Endothelial cell of umbilical vein (primary cell): ENCODE results near the gene CHRNA10. TPM values are rescaled to one million over a fixed set of nuclear protein-coding genes. Genes with fewer than 3 reads are reported as not detected.

ENCODE experiments used
- BruUV-seq: library from RNA; stranded (reverse); fragments of 400-500 nt; replicated peaks from 2 replicates; lab custom pipeline; 2021; lab: Mats Ljungman, UMichigan
- CTCF ChIA-PET: fragments of 300-600, 350-600 bp; sonication (Branson Sonifier 250); formaldehyde crosslinking; loops from one replicate; lab custom pipeline; 2021; ENCODE audit warnings: antibody characterized with exemption, inconsistent platforms; lab: Charles Lee
- POLR2A ChIA-PET: fragments of 300-600, 350-600 bp; sonication (Branson Sonifier 250); formaldehyde crosslinking; loops from one replicate; lab custom pipeline; 2021; ENCODE audit warnings: antibody characterized with exemption, inconsistent platforms; lab: Charles Lee
- DNase-seq: peaks from one replicate; pipeline ENCODE4 v3.0.0-alpha.2; 2011; ENCODE audit warnings: low read depth, low spot score
- FAIRE-seq: peaks from 2 replicates; lab custom pipeline; 2011; peaks lifted over from hg19 to GRCh38; lab: Jason Lieb, UNC
- H2AFZ ChIP-seq: 2 replicates; pipeline ENCODE4 v1.6.0; 2012; ENCODE audit warnings: low read depth, low read length, control low read depth, inconsistent platforms
- H3K27ac ChIP-seq: 2 replicates; pipeline ENCODE4 v1.5.1; 2011; ENCODE audit warnings: low read depth, mild to moderate bottlenecking, control low read depth, low read length, moderate library complexity; ENCODE audit not compliant: insufficient read depth
- H3K27me3 ChIP-seq, 2 experiments: 2 replicates each; pipeline versions ENCODE4 v1.6.0 to v1.6.1; 2011; ENCODE audit warnings: low read length in 2 of 2, mixed read lengths in 1 of 2; ENCODE audit not compliant: control insufficient read depth in 2 of 2, insufficient read depth in 2 of 2
- H3K36me3 ChIP-seq, 2 experiments: 2 replicates in 1 of 2; 3 replicates in 1 of 2; pipeline ENCODE4 v1.5.1; 2011; ENCODE audit warnings: low read length in 2 of 2, mild to moderate bottlenecking in 1 of 2, moderate library complexity in 1 of 2; ENCODE audit not compliant: control insufficient read depth in 2 of 2, insufficient read depth in 2 of 2; ENCODE audit errors: extremely low read depth in 1 of 2
- H3K4me1 ChIP-seq: 3 replicates; pipeline ENCODE4 v1.5.1; 2011; ENCODE audit warnings: mild to moderate bottlenecking, low read length; ENCODE audit not compliant: control insufficient read depth, insufficient read depth; ENCODE audit errors: extremely low read depth
- H3K4me2 ChIP-seq: 2 replicates; pipeline ENCODE4 v1.6.1; 2011; ENCODE audit warnings: low read length, control low read depth, mixed read lengths; ENCODE audit not compliant: insufficient read depth
- H3K4me3 ChIP-seq, 3 experiments: fragments of 200-600 bp in 1 of 3; sonication (generic), shearing (Covaris generic) in 1 of 3; replicated peaks in 1 of 3; 2 replicates each; pipeline ENCODE4 v1.5.1; 2011 to 2016; ENCODE audit warnings: control low read depth in 3 of 3, low read length in 3 of 3, mild to moderate bottlenecking in 2 of 3, inconsistent platforms in 1 of 3, low read depth in 1 of 3, moderate library complexity in 1 of 3; ENCODE audit not compliant: insufficient read depth in 1 of 3
- H3K79me2 ChIP-seq: 2 replicates; pipeline ENCODE4 v1.6.0; 2012; ENCODE audit warnings: low read length, inconsistent platforms; ENCODE audit not compliant: control insufficient read depth, insufficient read depth
- H3K9ac ChIP-seq: replicated peaks from 2 replicates; pipeline ENCODE3; 2011; ENCODE audit warnings: low read length, control low read depth; ENCODE audit not compliant: insufficient read depth; ENCODE audit errors: extremely low read depth
- H3K9me1 ChIP-seq: replicated peaks from 3 replicates; pipeline ENCODE4 v1.6.0; 2011; ENCODE audit warnings: mild to moderate bottlenecking, low read length; ENCODE audit not compliant: control insufficient read depth, insufficient read depth; ENCODE audit errors: extremely low read depth
- H3K9me3 ChIP-seq: replicated peaks from 2 replicates; pipeline ENCODE4 v1.5.1; 2012; ENCODE audit warnings: low read length, inconsistent platforms; ENCODE audit not compliant: control insufficient read depth, insufficient read depth
- H4K20me1 ChIP-seq: replicated peaks from 2 replicates; pipeline ENCODE3; 2011; ENCODE audit warnings: mild to moderate bottlenecking, low read length; ENCODE audit not compliant: control insufficient read depth, insufficient read depth; ENCODE audit errors: extremely low read depth
- EZH2 ChIP-seq: IDR thresholded peaks from 2 replicates; pipeline ENCODE4 v1.6.1; 2012; ENCODE audit warnings: borderline replicate concordance, low read depth, mild to moderate bottlenecking, moderate library complexity, low read length, inconsistent platforms; ENCODE audit not compliant: severe bottlenecking
- FOS ChIP-seq: IDR thresholded peaks from 2 replicates; pipeline ENCODE4 v1.6.1; 2011; ENCODE audit warnings: mild to moderate bottlenecking, low read length, moderate library complexity, borderline replicate concordance; ENCODE audit not compliant: insufficient read depth
- GATA2 ChIP-seq: IDR thresholded peaks from 2 replicates; pipeline ENCODE4 v1.7.0; 2011; ENCODE audit warnings: low read depth, mild to moderate bottlenecking, moderate library complexity, mixed read lengths, low read length; ENCODE audit not compliant: insufficient read length, insufficient read depth
- JUN ChIP-seq: IDR thresholded peaks from 2 replicates; pipeline ENCODE4 v1.6.1; 2011; ENCODE audit warnings: borderline replicate concordance, low read depth; ENCODE audit not compliant: insufficient read length, insufficient read depth
- MYC ChIP-seq: IDR thresholded peaks from one replicate; pipeline ENCODE4 v1.6.1; 2011; ENCODE audit warnings: mild to moderate bottlenecking, low read depth, low read length
- POLR2A ChIP-seq: IDR thresholded peaks from 2 replicates; pipeline ENCODE4 v1.6.1; 2012; ENCODE audit warnings: low read depth, mild to moderate bottlenecking, control low read depth, low read length
- POLR2AphosphoS5 ChIP-seq: IDR thresholded peaks from 2 replicates; pipeline ENCODE4 v1.6.1; 2012; ENCODE audit warnings: low read depth, mild to moderate bottlenecking, control low read depth, low read length, moderate library complexity; ENCODE audit not compliant: insufficient read depth
- dilution Hi-C: fragments of 300-500 bp; cut with MboI; formaldehyde crosslinking; loops from one replicate; pipeline ENCODE4 v1.15.0; 2019; ENCODE audit warnings: low sequenced_read_pairs; ENCODE audit not compliant: extremely low pct_ligation_motif_present
- intact Hi-C: fragments of 100-400 bp; cut with micrococcal nuclease; formaldehyde crosslinking; loops from one replicate; pipeline ENCODE4 v1.10.0; 2022
- polyA plus RNA-seq, 4 experiments: library from polyadenylated mRNA; depleted of rRNA in 3 of 4; stranded (reverse) in 3 of 4; unstranded in 1 of 4; fragments of >200 nt; gene quantifications; 2 replicates each; pipeline versions ENCODE4 v1.2.1 to v1.2.3, GENCODE V29; 2011 to 2012; ENCODE audit warnings: missing spikeins in 1 of 4
- total RNA-seq: library from RNA; stranded (reverse); gene quantifications from 2 replicates; pipeline ENCODE4 v1.2.3, GENCODE V29; 2021
- TF ChIP-seq, protein P1 (sequence below): IDR thresholded peaks from 2 replicates; pipeline ENCODE4 v1.6.1; 2011; ENCODE audit not compliant: insufficient read depth, insufficient read length
- TF ChIP-seq, protein P2 (sequence below), 2 donors: IDR thresholded peaks; 1 replicate in 1 of 2; 2 replicates in 1 of 2; pipeline ENCODE4 v1.5.1; 2011; ENCODE audit warnings: low read length in 2 of 2, mild to moderate bottlenecking in 2 of 2, moderate library complexity in 2 of 2, control low read depth in 1 of 2, inconsistent platforms in 1 of 2, low read depth in 1 of 2; ENCODE audit not compliant: insufficient read depth in 1 of 2; ENCODE audit errors: extremely low read depth in 1 of 2

CHRNA10 gene
- total and polyA plus RNA-seq, 2 donors (not counting 3 experiments of a cell fraction or from before 2014, with no cell fraction given) = 1.1 to 1.8 TPM

DNA sequence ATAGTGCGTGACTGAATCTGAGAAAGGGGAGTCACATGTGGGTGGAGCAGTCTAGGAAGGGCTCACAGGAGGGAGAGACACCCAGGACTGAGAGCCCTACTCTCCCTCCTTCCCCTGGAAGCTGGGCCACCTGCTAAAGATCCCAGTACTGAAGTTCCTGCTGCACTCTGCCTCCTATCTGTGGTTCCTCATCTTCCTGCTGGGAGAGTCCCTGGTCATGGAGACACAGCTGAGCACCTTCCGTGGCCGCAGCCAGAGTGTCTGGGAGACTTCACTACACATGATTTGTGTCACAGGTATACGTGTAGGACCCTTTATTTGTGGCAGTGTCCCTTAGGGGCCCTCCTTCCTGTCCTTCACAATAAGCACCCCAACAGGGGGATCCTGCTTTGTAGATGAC is 48.7 kb downstream of the CHRNA10 start:
- H3K9ac ChIP-seq = no peak overlapping the region
- H3K36me3 ChIP-seq = no peaks in the 10 kb centered on the region
- ChIA-PET POLR2A (no interaction called here), CTCF (no interaction called here)
- H2AFZ ChIP-seq = no peak overlapping the region
- no peaks in the 10 kb centered on the region for H3K79me2 ChIP-seq
- no peak for FAIRE-seq
- intact Hi-C loops = no loop called here
- H3K9me3 ChIP-seq = no peaks in the 10 kb centered on the region
- no peaks in the 10 kb centered on the region for H3K4me1 ChIP-seq
- H3K9me1 ChIP-seq = no peaks in the 10 kb centered on the region
- no peak for DNase-seq
- H3K4me3 ChIP-seq = no peak overlapping the region
- H3K27ac ChIP-seq = no peak overlapping the region
- H3K4me2 ChIP-seq = no peak overlapping the region
- no TSS peak for BruUV-seq
- no peaks in the 10 kb centered on the region for H4K20me1 ChIP-seq
- TF ChIP-seq, protein P1, sequence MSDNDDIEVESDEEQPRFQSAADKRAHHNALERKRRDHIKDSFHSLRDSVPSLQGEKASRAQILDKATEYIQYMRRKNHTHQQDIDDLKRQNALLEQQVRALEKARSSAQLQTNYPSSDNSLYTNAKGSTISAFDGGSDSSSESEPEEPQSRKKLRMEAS = no peak
- TF ChIP-seq GATA2 (no peak), EZH2 (no peak), POLR2AphosphoS5 (no peak), FOS (no peak), MYC (no peak), POLR2A (no peak), JUN (no peak)
- TF ChIP-seq, protein P2, sequence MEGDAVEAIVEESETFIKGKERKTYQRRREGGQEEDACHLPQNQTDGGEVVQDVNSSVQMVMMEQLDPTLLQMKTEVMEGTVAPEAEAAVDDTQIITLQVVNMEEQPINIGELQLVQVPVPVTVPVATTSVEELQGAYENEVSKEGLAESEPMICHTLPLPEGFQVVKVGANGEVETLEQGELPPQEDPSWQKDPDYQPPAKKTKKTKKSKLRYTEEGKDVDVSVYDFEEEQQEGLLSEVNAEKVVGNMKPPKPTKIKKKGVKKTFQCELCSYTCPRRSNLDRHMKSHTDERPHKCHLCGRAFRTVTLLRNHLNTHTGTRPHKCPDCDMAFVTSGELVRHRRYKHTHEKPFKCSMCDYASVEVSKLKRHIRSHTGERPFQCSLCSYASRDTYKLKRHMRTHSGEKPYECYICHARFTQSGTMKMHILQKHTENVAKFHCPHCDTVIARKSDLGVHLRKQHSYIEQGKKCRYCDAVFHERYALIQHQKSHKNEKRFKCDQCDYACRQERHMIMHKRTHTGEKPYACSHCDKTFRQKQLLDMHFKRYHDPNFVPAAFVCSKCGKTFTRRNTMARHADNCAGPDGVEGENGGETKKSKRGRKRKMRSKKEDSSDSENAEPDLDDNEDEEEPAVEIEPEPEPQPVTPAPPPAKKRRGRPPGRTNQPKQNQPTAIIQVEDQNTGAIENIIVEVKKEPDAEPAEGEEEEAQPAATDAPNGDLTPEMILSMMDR (IDR thresholded peaks at IDR 0.05; ENCODE audit: extremely low read depth in 1 of 2, insufficient read depth in 1 of 2, low read depth in 1 of 2, low read length in 2 of 2) = no peak
- dilution Hi-C loops = no loop called here
- no peaks in the 10 kb centered on the region for H3K27me3 ChIP-seq
